ENCODE measurements around the gene BCAS2.

GRCh38 chr1:114531094-114531493 is 50.3 kb downstream of the BCAS2 start:
- TF ChIP-seq CTCF (IDR thresholded peaks at IDR 0.05; ENCODE audit: insufficient read depth, low read length, poor library complexity, severe bottlenecking) (no peak), EZH2phosphoT487 (conservative IDR thresholded peaks at IDR 0.05; ENCODE audit: low read length) (no peak)

Data from SU-DHL-6 (cell line).